NCI-H2107 treated with DMSO at 0.1 percent for 48 hours (cell line): ENCODE data around the gene MAP4.

Experiments
- DNase-seq: peaks from one replicate; lab custom pipeline; 2025; ENCODE audit not compliant: unreplicated experiment; lab: John Stamatoyannopoulos, UW

MAP4 gene

DNA sequence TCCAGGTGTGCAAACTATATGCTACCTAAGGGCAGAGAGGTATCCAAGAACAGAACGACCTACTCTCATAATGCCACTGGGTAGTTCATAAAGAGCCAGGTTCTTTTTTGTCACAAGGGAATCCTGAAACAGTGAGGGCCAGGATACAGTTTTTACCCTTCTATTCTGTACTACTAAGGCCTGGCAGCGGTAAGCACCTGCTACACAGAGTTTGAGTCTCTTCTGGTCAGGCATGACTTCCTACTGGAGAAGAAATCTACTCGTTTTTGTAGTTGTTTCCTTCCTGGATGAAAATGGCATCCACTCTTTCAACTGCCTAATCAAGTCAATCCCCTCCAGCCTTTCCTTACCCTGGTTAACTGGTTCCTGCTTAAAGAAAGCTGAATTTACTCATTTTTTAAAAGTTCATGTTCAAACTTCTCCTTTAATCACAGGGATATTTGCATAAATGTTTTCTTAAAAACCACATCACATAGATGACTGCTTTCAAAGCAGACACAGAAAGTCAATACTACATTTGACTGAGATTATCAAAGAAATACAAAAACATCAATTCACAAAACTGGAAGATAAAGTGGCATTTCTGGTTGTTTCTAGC lies 40.0 kb downstream of the MAP4 start:
- no peak for DNase-seq

DNA sequence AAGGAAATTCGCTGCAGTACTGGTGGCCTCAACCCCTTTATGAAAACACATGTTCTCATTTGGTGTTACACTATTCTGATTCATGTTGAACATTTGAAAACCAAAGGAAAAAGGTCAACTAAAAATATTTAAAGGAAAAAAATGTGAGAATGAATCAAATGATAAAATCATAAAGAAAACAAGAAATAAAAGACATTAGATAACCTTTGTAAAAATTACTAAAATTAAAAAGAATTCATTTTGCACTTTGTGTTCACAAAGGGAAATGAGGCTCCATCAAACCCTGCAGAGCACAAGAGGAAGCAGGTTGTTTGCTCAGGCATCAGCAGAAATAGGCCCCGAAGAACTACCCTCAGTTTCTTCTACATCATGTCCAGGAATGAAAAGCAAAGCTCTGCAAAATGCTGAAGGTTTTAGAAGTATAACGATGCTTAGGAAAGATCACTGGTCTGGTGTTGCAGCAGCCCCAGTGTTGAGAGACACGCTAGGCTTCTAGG lies 41.2 kb downstream of the MAP4 start:
- no peak for DNase-seq

DNA sequence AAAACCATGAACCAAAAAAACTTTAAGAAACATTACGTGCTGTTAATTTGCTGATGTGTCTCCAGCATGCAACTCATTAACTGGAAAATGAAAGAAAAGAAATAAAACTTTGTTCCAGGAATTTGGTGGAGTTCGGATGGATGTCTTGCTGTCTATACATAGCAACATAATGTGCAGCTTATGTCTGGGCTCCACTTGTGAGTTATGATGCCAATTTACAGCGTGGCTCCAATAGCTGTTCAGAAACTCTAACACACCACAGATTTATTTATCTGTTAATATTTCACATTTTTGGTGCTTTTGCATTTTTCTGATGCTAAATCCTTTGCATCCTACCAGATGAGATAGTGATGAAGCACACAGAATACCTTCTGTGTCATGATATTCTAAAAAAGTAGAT lies 45.1 kb downstream of the MAP4 start:
- no peak for DNase-seq

DNA sequence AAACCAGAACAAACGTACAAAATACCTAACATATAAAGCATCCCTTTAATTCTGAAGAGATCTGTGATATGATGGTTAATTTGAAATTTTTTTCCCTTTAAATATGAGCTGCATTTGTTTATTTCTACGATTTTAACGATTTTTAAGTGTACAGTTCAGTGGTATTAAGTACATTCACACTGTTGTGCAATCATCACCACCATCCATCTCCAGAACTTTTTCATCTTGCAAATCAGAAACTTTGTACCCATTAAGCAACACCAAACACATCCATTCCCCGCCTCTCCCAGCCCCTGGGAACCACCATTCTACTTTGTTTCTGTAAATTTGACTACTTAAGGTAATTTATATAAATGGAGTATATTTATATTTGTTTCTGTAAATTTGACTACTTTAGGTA lies 51.5 kb downstream of the MAP4 start:
- no peak for DNase-seq

DNA sequence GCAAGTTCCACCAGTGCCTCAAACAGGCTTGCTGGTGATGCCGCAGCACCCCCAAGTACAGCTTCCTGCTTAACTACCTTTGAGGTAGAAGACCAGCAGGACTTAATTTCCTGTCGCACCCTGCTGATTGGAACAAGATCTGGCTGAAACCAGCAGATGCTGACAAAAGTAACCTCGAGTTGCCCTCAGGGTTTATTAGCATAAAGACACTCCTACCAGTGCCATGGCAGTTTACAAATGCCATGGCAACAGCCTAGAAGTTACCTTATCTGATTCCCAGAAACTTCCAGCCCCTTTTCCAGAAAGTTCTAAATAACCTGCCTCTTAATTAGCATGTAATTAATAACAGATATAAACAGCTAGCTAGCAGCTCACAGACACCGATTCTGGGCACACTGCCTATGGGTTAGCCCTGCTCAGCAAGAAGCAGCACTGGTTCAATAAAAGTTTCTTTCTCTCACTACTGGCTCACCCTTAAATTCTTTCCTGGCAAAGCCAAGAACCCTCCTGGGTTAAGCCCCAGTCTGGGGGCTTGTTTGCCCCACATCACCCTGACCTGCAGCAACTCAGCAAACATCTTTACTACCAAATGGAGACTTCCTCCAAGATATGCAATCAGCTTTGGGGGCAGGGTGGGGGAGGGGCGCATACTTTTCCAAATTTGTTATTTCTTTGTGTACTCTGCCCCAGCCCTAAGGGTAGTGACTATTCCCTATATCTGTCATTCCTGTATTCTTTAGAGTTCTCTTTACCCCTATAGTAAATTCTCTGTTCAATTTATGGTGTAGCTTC lies 54.2 kb downstream of the MAP4 start:
- no peak for DNase-seq

DNA sequence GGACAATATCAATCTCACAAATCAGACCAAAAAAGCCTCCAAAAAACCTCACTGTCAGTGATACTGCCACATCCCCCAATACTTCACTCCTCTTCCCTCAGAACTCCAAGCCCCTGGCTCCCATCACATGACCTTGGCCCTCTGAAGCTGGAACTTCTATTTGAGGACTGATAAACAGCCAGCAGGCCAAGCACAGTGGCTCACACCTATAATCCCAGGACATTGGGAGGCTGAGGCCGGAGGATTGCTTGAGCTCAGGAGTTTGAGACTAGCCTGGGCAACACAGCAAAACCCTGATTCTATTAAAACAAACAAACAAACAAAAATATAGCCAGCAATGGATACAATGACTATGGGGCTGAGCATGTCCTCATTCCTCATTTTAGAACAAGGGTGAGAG lies 55.2 kb downstream of the MAP4 start:
- DNase-seq = no peak

DNA sequence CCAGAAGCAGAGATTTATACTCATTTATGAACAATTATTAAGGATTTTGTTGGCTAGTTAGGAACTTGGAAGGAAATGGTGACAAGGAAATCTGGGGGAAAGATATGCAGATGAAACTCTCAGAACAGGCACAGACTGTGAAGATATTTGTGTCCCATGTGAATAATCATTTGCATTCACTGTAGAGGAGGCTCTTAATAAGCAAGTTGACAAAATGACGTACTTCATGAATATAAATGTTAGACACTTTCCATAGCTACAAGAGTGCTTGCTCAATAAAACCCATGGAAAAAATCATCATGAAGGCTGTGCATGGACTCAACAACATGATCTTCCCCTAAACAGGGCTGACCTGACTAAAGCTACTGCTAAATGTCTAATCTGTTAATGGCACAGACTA lies 59.7 kb downstream of the MAP4 start:
- no peak for DNase-seq

DNA sequence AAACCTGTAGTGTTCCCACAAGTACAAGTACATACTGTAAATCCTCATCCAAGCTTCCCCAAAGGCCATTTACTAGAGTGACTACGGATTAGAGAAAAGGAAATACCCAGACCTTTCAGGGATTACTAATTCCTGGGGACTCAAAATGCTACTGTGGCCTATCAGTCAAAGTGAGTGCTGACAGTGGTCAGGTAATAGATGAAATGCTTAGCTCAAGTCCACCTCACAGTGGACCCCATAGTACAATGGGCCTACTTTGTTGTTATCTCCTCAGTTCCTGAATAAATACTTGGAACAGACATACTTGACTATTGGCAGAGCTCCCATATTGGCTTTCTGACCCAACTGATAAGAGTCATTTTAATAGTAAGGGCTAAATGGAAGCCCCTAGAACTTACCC lies 61.6 kb downstream of the MAP4 start:
- DNase-seq = no peak

DNA sequence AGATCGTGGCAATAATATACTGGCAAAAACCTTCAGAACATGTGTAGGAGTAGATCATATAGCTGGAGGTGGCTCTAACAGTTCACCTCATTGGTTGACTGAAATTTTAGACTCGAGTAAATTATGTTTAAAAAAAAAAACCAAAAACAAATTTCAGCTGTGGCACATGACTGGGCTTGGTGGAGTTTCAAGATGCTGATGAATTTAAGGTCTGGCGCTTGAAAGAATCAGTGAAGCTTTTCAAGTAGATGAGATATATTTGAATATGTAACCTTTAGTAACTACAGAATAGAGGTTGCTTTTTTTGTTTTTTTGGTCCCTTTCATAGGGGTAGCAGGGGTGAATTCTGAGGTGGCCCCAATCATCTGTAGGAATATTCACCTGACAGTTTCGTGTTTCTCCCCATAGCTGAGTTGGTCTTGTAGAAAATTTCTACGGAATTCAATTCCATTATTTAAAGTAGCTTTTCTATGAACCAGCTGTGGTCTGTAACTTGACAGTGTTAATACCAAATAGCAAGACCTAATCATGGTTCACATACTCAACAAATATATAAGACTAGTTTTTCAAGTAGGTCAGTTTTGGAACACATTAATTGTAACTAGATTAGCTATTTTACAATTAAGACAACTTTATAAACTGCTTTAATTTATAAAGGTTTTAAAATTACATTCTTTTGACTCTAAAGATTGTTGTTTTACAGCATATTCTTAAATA lies 65.6 kb downstream of the MAP4 start:
- DNase-seq = no peak

DNA sequence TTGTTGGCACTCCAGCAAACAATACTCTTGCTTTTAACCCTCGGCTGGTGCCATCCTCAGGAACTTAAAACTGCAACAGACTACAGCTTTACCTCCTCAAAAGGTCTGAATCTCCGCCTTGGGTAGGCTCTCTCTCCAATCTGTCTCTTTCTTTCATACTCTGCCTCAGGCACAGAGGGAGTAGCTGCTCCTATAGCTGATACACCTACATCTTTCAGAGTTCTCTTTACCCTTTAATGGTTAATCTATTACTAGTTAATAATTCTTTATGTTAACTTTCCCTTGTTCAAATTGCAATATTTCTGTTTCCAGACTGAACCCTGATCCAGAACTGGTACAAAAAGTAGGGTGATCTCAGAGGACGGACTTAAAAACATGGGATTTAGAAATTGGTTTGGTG lies 66.2 kb downstream of the MAP4 start:
- DNase-seq = no peak

DNA sequence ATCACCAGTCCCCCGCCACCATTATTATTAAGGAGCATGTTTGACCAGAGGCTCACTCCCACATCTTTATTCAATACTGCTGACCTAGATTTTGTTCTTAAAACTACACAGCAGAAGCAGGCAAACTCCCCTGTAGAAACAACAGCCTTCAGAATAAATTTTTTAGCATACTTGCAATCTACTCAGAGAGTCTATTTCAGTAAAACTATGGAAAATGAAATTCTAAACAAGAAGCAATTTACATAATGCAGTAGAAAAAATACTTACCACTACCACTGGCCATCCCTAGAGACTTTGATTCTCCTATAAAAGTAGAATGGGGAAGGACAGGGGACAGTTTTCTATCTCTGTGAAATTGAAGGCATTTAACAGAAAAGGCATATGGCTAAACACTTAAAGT lies 76.0 kb downstream of the MAP4 start:
- no peak for DNase-seq

DNA sequence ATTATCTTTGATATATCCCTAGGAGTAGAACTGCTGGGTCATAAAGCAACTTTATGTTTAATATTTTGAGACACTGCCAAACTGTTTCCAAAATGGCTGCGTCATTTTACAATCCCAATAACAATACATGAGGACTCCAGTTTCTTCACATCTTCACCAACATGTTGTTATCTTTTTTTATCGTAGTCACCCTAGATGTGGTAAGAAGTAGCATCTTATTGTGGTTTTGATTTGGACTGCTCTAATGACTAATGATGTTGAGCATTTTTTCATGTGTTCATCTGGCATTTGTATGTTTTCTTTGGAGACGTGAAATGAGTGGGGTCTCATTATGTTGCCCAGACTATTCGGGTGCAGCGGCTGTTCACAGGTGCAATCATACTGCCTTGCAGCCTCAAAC lies 83.8 kb downstream of the MAP4 start:
- DNase-seq = no peak

DNA sequence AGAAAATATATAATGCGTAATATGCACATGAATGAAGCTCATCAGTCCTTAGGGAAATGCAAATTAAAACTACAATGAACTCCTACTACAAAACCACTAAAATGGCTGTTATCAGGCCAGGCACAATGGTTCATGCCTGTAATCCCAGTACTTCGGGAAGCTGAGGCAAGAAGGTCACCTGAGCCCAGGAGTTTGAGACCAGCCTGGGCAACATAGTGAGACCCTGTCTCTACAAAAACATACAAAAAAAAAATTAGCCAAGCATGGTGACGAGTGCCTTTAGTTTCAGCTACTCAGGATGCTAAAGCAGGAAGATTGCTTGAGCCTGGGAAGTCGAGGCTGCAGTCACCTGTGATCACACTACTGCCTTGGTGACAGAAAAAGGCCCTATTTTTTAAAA lies 85.2 kb downstream of the MAP4 start:
- no peak for DNase-seq

DNA sequence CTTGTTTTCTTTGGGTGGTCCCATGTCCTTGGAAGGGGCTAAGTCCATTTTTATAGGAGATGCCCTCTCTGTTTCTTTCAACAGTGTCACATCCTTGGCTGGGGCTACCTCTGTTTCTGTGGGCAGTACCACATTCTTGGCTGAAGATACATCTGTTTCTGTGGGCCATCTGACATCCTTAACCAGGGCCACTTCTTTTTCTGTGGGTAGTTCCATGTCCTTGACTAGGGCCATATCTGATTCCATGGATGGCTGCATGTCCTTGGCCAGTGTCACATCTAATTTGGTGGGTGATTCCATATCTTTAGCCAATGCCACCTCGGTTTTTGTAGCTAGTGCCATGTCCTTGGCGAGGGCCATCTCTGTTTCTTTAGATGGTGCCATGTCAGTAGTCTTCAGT lies 99.5 kb downstream of the MAP4 start:
- no peak for DNase-seq

DNA sequence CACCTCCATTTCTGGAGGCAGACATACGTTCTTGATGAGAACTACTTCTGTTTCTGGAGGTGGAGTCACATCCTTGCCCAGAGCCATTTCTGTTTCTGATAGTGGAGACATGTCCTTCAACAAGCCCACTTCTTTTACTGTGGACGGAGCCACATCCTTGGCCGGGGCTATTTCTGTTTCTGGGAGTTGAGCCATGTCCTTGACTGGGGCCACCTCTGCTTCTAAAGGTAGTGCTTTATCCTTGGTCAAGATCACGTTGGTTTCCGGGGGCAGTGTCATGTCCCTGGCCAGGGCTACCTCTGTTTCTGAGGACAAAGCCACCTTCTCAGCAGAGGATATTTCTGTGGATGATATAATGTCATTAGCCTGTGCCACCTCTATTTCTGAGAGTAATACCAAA lies 100.0 kb downstream of the MAP4 start:
- no peak for DNase-seq

DNA sequence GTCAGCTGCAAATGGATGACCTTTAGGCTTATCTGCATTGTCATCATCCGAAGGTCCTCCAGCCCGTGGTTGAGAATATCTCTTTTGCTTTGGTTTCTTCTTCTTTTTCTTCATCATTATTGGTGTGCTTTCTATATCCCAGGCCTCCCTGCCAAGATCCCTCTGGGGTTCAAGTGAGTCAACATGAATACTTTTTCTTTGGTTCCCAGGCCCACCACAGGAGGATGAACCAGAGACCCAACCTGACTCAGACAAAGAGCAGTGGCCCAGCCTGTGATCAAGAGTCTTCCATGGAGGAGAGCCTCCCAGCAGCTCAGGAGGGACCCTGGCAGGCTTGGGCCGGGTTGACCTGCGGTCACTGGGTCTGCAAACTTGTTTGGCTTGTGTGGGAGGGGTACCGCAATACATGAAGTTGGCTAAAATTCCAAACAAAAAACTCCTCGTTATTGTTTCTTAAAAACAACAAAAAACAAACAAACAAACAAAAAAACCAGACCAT lies 104.2 kb downstream of the MAP4 start:
- DNase-seq = no peak

DNA sequence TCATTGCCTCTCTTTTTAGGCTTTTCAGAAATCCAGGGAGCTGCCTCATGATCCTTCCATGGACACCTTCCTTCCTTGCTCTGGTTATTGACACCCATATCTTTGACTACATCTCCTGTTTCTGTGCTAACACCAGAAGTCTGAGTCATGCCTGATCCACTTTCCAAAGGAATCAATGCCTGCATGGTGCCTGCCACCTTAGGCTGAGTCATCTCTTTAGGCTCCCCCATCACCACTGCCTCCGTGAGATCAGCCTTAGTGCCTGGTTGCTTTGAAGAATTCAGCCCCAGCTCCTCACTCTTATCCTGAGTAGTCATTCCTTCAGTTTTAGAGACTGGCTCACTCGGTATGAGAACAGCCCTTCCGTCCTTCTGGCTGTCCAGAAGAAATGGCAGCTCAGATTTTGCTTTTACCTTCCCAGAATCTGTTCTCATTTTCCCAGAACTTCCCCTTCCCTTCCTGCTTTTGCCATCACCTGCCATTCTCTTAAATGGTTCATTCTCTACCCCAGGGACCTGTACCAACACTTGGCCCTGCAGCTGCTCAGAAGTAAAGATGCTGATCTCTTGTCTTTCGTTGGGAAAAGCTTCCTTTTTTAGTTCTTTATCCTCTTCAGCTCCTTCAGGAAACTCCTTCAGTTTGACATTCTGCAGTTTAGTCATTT lies 105.3 kb downstream of the MAP4 start:
- no peak for DNase-seq

DNA sequence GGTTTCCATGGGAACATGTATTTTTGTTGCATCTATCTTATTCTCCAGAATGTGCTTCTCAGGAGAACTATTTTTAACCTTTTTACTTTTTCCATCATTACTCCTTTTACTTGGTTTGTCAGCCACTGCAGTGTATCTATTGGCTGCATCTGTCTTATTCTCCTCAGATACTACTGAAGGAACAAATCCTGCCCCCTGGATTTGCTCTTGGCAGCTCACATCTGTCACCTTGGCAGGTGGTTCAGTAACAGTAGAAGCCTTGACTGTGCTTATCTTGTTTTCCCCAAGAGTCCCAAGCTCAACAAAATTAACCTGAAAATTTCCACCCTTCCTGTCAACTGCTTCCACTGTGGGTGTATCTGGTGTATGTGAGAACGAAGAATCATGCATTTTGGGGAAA lies 106.0 kb downstream of the MAP4 start:
- DNase-seq = no peak

DNA sequence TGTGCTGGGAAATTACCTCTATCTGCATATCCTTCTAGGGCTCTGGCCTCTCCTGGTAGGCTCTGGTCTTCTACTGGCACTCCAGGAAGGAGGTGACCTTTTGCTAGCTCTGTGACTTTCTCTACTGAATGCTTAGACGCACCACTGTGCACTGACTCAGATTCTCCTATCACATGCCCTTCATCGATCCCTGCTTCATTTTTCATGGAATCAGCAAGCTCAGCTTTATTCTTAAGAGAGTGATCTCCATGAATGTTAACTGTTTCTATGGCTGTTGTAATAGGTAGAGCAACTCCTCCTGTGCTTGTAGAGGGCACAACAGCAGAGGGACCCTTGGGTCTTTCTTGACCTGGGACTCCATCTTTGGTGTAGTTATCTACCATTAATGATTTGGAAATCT lies 106.6 kb downstream of the MAP4 start:
- DNase-seq = no peak

DNA sequence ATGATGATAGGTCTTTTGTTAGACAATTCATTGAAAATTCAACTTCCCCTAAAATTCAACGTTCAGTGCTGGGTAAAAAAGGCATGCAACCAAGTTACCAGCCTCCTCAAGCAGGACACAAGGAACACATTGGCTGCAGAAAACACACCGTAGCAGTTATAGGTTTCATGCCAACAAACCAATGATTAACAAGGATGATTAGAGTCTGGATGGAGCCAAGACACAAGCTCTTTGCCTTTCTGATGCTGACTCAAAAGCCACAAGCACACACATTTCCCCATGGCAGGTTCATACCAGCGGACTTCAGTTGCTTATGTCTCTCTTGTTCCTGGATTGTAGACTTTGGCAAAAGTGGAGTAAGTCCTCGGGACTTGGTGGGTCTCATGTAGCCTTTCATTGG lies 107.5 kb downstream of the MAP4 start:
- no peak for DNase-seq

DNA sequence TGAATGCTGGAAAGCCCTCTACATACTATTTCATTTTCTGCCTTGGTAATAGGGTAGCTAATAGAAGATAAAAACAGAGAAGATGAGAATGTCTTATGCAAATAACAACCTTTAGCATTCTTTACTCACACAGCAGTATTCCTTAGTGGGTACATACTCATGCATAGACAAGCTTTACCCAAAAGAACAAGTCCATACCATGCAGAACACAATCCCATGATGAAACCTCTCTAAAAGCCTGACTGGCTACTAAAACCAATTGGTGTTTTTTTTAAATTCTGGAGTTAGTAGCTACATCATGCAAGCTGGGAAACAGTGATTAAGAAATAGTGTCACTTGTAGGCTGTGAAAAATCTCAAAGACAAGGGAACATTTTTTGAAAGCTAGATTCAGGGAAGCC lies 108.4 kb downstream of the MAP4 start:
- no peak for DNase-seq

DNA sequence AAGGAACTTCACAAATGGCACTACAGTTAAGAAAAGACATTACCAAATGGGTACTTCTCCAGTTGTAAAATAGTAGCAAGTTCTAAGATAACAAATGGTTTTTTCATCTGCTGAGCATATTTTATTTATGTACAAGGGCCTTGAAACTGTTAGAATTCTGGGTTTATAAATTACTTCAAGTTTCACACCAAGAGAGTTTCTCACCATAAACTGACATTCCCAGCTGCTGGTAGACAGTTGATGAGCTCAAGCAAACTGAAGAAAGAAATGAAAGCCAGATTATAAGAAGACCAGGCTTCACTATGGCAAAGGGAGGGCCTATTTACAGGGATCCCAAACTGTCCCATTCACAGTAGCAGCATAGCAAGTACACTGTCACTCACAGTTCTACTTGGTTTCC lies 113.5 kb downstream of the MAP4 start:
- no peak for DNase-seq
